KBM-7 (cell line): ENCODE data around the gene F7.
"Not testable (repeated sequence)": the region's sequence is repeated elsewhere in the genome, so short reads cannot be mapped to it uniquely, and the experiment has no call there.

Experiments
- DNase-seq: peaks from one replicate; pipeline ENCODE4 v3.0.0-alpha.2; 2015
- in situ Hi-C: fragments of 300-500 bp; cut with MboI; formaldehyde crosslinking; loops from 2 replicates; pipeline ENCODE4 v1.14.3; 2020; ENCODE audit warnings: low sequenced_read_pairs, low pct_unique_long_range_greater_than_20kb, mixed read lengths

The F7 gene

GRCh38 chr13:113095146-113096051 lies 10.2 kb upstream of the F7 start:
- no peak for DNase-seq

GRCh38 chr13:113096052-113096744 lies 9.4 kb upstream of the F7 start:
- in situ Hi-C loops: no loop called here

More at GRCh38 chr13:113095146-113096051, 10.2 kb upstream of the F7 start:
- in situ Hi-C loops: no loop called here

GRCh38 chr13:113096745-113097305 lies 8.8 kb upstream of the F7 start:
- in situ Hi-C loops: no loop called here
- DNase-seq: no peak

More at GRCh38 chr13:113096052-113096744, 9.4 kb upstream of the F7 start:
- DNase-seq: no peak

- DNase-seq: no peak
These were observed 7.9 kb upstream of the F7 start for GRCh38 chr13:113097651-113098050.

GRCh38 chr13:113098162-113098732 lies 7.3 kb upstream of the F7 start:
- no peak for DNase-seq

More at GRCh38 chr13:113097651-113098050, 7.9 kb upstream of the F7 start:
- in situ Hi-C loops: no loop called here

GRCh38 chr13:113099142-113099541 lies 6.4 kb upstream of the F7 start:
- no peak for DNase-seq
- in situ Hi-C loops: no loop called here

More at GRCh38 chr13:113098162-113098732, 7.3 kb upstream of the F7 start:
- in situ Hi-C loops: no loop called here

GRCh38 chr13:113102302-113102701 lies 3.3 kb upstream of the F7 start:
- DNase-seq, in situ Hi-C loops: not testable (repeated sequence)

GRCh38 chr13:113102727-113103126 lies 2.9 kb upstream of the F7 start:
- in situ Hi-C loops: no loop called here
- DNase-seq: no peak

- no peak for DNase-seq
- in situ Hi-C loops: no loop called here
These were observed 1.9 kb upstream of the F7 start for GRCh38 chr13:113103646-113104045.

GRCh38 chr13:113105921-113106452 lies 396 bp downstream of the F7 start:
- in situ Hi-C loops: no loop called here
- no peak for DNase-seq

- DNase-seq: no peak
- in situ Hi-C loops: no loop called here
These were observed 1.2 kb downstream of the F7 start for GRCh38 chr13:113106711-113107351.

GRCh38 chr13:113108521-113108920 lies 2.9 kb downstream of the F7 start:
- DNase-seq, in situ Hi-C loops: not testable (repeated sequence)

- in situ Hi-C loops: no loop called here
- DNase-seq: no peak
These were observed 3.8 kb downstream of the F7 start for GRCh38 chr13:113109151-113110047.

- in situ Hi-C loops: no loop called here
- no peak for DNase-seq
These were observed 4.7 kb downstream of the F7 start for GRCh38 chr13:113110048-113110851.

GRCh38 chr13:113110852-113111315 lies 5.3 kb downstream of the F7 start:
- no peak for DNase-seq
- in situ Hi-C loops: no loop called here

GRCh38 chr13:113111821-113112220 lies 6.2 kb downstream of the F7 start:
- in situ Hi-C loops, DNase-seq: not testable (repeated sequence)

- in situ Hi-C loops, DNase-seq: not testable (repeated sequence)
These were observed 6.9 kb downstream of the F7 start for GRCh38 chr13:113112475-113112874.
